Right atrium auricular region (tissue), 2 donors: Measurements from ENCODE around the gene NAALADL2. TPM values are rescaled to one million over a fixed set of nuclear protein-coding genes. Genes with fewer than 3 reads are reported as not detected.

Source experiments
- DNase-seq: peaks from one replicate; pipeline ENCODE4 v3.0.0-alpha.2; 2019; ENCODE audit warnings: low spot score
- H3K27ac ChIP-seq, 2 donors: fragments of 200-600 bp; sonication (generic); 1 replicate in 1 of 2; 2 replicates in 1 of 2; pipeline ENCODE4 v1.5.1; 2016 to 2019
- H3K27me3 ChIP-seq, 2 donors: fragments of 200-600 bp; sonication (generic); one replicate each; pipeline versions ENCODE4 v1.5.1 to v1.6.0; 2017 to 2019
- H3K36me3 ChIP-seq: fragments of 200-600 bp; sonication (generic); one replicate; pipeline ENCODE4 v1.5.1; 2016
- H3K4me1 ChIP-seq, 2 donors: fragments of 200-600 bp; sonication (generic); one replicate each; pipeline versions ENCODE4 v1.5.1 to v1.6.0; 2017 to 2019
- H3K4me3 ChIP-seq, 2 donors: fragments of 200-600 bp; sonication (generic); 1 replicate in 1 of 2; 2 replicates in 1 of 2; pipeline ENCODE4 v1.5.1; 2017 to 2019; ENCODE audit warnings: mild to moderate bottlenecking in 1 of 2, moderate library complexity in 1 of 2
- H3K9me3 ChIP-seq, 2 donors: fragments of 200-600 bp; sonication (generic); one replicate each; pipeline ENCODE4 v1.5.1; 2019
- total RNA-seq, 2 donors: library from RNA; depleted of rRNA; stranded (reverse); fragments of >200 nt; gene quantifications; one replicate each; pipeline ENCODE4 v1.1.0, GENCODE V29; 2016
- TF ChIP-seq, protein P1 (sequence below), 2 donors: fragments of 200-600 bp; sonication (generic); IDR thresholded peaks; one replicate each; pipeline ENCODE4 v1.5.1; 2019; ENCODE audit warnings: antibody characterized with exemption in 2 of 2

Gene NAALADL2
- total RNA-seq, 2 donors from 2014 or later, result 2.5 to 3.2 TPM

- H3K9me3 ChIP-seq, result no peaks in the 10 kb centered on the region
- no peak for DNase-seq
- H3K27ac ChIP-seq, result no peak overlapping the region
- H3K4me3 ChIP-seq, result no peak overlapping the region
- no peaks in the 10 kb centered on the region for H3K36me3 ChIP-seq
- no peaks in the 10 kb centered on the region for H3K4me1 ChIP-seq
- H3K27me3 ChIP-seq, result no peaks in the 10 kb centered on the region
- TF ChIP-seq, protein P1, sequence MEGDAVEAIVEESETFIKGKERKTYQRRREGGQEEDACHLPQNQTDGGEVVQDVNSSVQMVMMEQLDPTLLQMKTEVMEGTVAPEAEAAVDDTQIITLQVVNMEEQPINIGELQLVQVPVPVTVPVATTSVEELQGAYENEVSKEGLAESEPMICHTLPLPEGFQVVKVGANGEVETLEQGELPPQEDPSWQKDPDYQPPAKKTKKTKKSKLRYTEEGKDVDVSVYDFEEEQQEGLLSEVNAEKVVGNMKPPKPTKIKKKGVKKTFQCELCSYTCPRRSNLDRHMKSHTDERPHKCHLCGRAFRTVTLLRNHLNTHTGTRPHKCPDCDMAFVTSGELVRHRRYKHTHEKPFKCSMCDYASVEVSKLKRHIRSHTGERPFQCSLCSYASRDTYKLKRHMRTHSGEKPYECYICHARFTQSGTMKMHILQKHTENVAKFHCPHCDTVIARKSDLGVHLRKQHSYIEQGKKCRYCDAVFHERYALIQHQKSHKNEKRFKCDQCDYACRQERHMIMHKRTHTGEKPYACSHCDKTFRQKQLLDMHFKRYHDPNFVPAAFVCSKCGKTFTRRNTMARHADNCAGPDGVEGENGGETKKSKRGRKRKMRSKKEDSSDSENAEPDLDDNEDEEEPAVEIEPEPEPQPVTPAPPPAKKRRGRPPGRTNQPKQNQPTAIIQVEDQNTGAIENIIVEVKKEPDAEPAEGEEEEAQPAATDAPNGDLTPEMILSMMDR (IDR thresholded peaks at IDR 0.05), result no peak
Measured at GRCh38 chr3:175479175-175479574, 620.0 kb downstream of the NAALADL2 start.

- Histone ChIP-seq H3K4me1 (no peaks in the 10 kb centered on the region), H3K4me3 (no peak overlapping the region), H3K27me3 (no peaks in the 10 kb centered on the region), H3K27ac (no peak overlapping the region), H3K9me3 (no peaks in the 10 kb centered on the region), H3K36me3 (no peaks in the 10 kb centered on the region)
- TF ChIP-seq, protein P1 (IDR thresholded peaks at IDR 0.05), result no peak
- DNase-seq, result no peak
Measured at GRCh38 chr3:175479800-175480199, 620.7 kb downstream of the NAALADL2 start.

DNA sequence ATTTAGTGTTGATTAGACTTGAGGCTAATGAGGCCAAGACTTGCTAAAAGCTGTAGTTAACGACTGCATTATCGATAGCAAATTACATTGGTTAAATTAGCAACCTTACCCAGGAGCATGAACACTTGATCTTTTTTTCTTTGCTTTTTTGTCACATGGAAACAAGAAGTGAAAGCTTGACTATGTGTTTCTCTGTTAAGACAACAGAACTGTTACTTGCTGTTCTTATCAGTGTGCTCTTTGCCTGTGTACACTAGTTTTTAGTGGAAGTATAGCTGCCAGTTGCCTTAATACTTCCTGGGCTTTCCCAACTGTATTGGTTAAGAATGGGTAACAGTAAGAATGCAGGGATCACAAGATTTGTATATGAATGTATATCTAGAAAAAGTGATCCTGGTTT lies 625.5 kb downstream of the NAALADL2 start:
- no peaks in the 10 kb centered on the region for H3K4me1 ChIP-seq
- no peaks in the 10 kb centered on the region for H3K27me3 ChIP-seq
- no peak overlapping the region for H3K4me3 ChIP-seq
- no peaks in the 10 kb centered on the region for H3K36me3 ChIP-seq
- DNase-seq, result no peak
- H3K9me3 ChIP-seq, result no peaks in the 10 kb centered on the region
- TF ChIP-seq, protein P1 (IDR thresholded peaks at IDR 0.05), result no peak
- H3K27ac ChIP-seq, result no peak overlapping the region

DNA sequence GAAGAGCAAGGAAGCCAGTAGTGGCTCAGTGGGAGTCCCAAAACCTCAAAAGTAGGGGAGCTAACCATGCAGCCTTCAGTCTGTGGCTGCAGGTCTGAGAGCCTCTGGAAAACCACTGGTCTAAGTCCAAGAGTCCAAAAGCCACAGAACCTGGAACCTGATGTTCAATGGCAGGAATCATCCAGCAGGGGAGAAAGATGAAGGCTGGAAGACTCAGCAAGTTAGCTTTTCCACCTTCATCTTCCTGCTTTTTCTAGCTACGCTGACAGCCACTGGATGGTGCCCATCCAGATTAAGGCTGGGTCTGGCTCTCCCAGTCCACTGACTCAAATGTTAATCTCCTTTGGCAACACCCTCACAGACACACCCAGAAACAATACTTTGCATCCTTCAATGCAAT lies 626.3 kb downstream of the NAALADL2 start:
- no peaks in the 10 kb centered on the region for H3K27me3 ChIP-seq
- H3K4me3 ChIP-seq, result no peak overlapping the region
- DNase-seq, result no peak
- no peaks in the 10 kb centered on the region for H3K4me1 ChIP-seq
- no peak overlapping the region for H3K27ac ChIP-seq
- H3K9me3 ChIP-seq, result no peaks in the 10 kb centered on the region
- H3K36me3 ChIP-seq, result no peaks in the 10 kb centered on the region
- TF ChIP-seq, protein P1 (IDR thresholded peaks at IDR 0.05), result no peak

- no peak for DNase-seq
- Histone ChIP-seq H3K27ac (no peak overlapping the region), H3K36me3 (no peaks in the 10 kb centered on the region), H3K27me3 (no peaks in the 10 kb centered on the region), H3K4me3 (no peak overlapping the region), H3K9me3 (no peaks in the 10 kb centered on the region), H3K4me1 (no peaks in the 10 kb centered on the region)
- TF ChIP-seq, protein P1 (IDR thresholded peaks at IDR 0.05), result no peak
Measured at GRCh38 chr3:175486255-175486654, 627.1 kb downstream of the NAALADL2 start.

- no peak overlapping the region for H3K27ac ChIP-seq
- no peaks in the 10 kb centered on the region for H3K9me3 ChIP-seq
- H3K4me3 ChIP-seq, result no peak overlapping the region
- no peaks in the 10 kb centered on the region for H3K36me3 ChIP-seq
- H3K27me3 ChIP-seq, result no peaks in the 10 kb centered on the region
- no peaks in the 10 kb centered on the region for H3K4me1 ChIP-seq
- no peak for DNase-seq
- TF ChIP-seq, protein P1 (IDR thresholded peaks at IDR 0.05), result no peak
Measured at GRCh38 chr3:175489406-175489805, 630.3 kb downstream of the NAALADL2 start.
